ENCODE data around the gene CCN2.
A peak's percentile ranks its signal among the peaks of the same experiment; 100 is the strongest.

DNA sequence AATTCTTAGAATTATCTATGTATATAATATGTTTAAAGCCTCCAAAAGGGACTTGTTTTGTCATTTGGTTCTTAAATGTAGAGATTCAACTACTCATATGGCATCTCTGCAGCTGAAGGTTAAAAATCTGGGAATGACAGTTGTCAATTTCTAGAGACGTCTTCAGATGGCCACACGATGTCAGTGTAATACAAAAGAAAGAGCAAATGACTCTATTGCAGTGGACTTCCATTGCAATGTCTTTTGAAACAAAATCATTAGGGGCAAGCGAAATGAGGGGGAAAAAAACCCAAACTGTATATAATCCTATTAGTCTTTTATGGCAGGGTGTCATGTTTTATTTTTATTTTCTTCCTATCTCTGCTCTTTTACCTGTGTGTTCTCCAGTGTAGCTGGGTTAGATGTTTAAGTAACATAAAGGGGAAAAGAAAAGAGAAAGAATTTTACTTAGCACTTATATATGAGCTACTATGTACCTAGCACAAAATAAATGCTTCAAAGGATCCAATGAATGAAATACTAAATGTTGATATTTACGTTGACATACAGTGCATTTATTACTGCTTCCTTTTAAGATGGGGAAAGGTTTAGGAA is 26.2 kb downstream of the CCN2 start:
- TF ChIP-seq, protein P1, sequence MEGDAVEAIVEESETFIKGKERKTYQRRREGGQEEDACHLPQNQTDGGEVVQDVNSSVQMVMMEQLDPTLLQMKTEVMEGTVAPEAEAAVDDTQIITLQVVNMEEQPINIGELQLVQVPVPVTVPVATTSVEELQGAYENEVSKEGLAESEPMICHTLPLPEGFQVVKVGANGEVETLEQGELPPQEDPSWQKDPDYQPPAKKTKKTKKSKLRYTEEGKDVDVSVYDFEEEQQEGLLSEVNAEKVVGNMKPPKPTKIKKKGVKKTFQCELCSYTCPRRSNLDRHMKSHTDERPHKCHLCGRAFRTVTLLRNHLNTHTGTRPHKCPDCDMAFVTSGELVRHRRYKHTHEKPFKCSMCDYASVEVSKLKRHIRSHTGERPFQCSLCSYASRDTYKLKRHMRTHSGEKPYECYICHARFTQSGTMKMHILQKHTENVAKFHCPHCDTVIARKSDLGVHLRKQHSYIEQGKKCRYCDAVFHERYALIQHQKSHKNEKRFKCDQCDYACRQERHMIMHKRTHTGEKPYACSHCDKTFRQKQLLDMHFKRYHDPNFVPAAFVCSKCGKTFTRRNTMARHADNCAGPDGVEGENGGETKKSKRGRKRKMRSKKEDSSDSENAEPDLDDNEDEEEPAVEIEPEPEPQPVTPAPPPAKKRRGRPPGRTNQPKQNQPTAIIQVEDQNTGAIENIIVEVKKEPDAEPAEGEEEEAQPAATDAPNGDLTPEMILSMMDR (IDR thresholded peaks at IDR 0.05), result peak; percentile 66
- TF ChIP-seq EZH2 (IDR thresholded peaks at IDR 0.05) (no peak), EZH2phosphoT487 (IDR thresholded peaks at IDR 0.05) (no peak)
